ENCODE results near the gene MAL. TPM values are rescaled to one million over a fixed set of nuclear protein-coding genes. Genes with fewer than 3 reads are reported as not detected.
"Not testable (repeated sequence)": the region's sequence is repeated elsewhere in the genome, so short reads cannot be mapped to it uniquely, and the experiment has no call there.

The MAL gene
- total RNA-seq, 1 donor from 2014 or later: not detected

GRCh38 chr2:95034221-95034620 lies 8.7 kb downstream of the MAL start:
- no peak for TF ChIP-seq CTCF (IDR thresholded peaks at IDR 0.05)
- intact Hi-C loops (cut with DNase I): no loop called here
- Histone ChIP-seq H3K4me1 (no peaks in the 10 kb centered on the region), H3K4me3 (no peak overlapping the region), H3K36me3 (no peaks in the 10 kb centered on the region), H3K27ac (no peak overlapping the region), H3K27me3 (no peaks in the 10 kb centered on the region), H3K9me3 (no peaks in the 10 kb centered on the region)
- DNase-seq (ENCODE audit: low spot score in 2 of 2): no peak

GRCh38 chr2:95034818-95035217 lies 9.3 kb downstream of the MAL start:
- DNase-seq (ENCODE audit: low spot score in 2 of 2): no peak
- no peaks in the 10 kb centered on the region for H3K9me3 ChIP-seq
- intact Hi-C loops (cut with DNase I): no loop called here
- H3K4me3 ChIP-seq: no peak overlapping the region
- H3K27ac ChIP-seq: no peak overlapping the region
- H3K4me1 ChIP-seq: no peaks in the 10 kb centered on the region
- H3K36me3 ChIP-seq: no peaks in the 10 kb centered on the region
- no peak for TF ChIP-seq CTCF (IDR thresholded peaks at IDR 0.05)
- H3K27me3 ChIP-seq: no peaks in the 10 kb centered on the region

- Histone ChIP-seq H3K9me3 (no peaks in the 10 kb centered on the region), H3K4me3 (no peak overlapping the region), H3K4me1 (no peaks in the 10 kb centered on the region), H3K27ac (no peak overlapping the region), H3K27me3 (no peaks in the 10 kb centered on the region), H3K36me3 (no peaks in the 10 kb centered on the region)
- TF ChIP-seq CTCF (IDR thresholded peaks at IDR 0.05): no peak
- DNase-seq (ENCODE audit: low spot score in 2 of 2): no peak
- intact Hi-C loops (cut with DNase I): no loop called here
Observed at GRCh38 chr2:95036596-95037383, 11.3 kb downstream of the MAL start.

GRCh38 chr2:95037384-95037839 lies 11.9 kb downstream of the MAL start:
- H3K9me3 ChIP-seq: no peaks in the 10 kb centered on the region
- TF ChIP-seq CTCF (IDR thresholded peaks at IDR 0.05): no peak
- no peaks in the 10 kb centered on the region for H3K36me3 ChIP-seq
- H3K27me3 ChIP-seq: no peaks in the 10 kb centered on the region
- DNase-seq (ENCODE audit: low spot score in 2 of 2): no peak
- intact Hi-C loops (cut with DNase I): no loop called here
- no peak overlapping the region for H3K4me3 ChIP-seq
- no peaks in the 10 kb centered on the region for H3K4me1 ChIP-seq
- H3K27ac ChIP-seq: no peak overlapping the region

GRCh38 chr2:95037841-95038585 lies 12.5 kb downstream of the MAL start:
- H3K4me3 ChIP-seq; intact Hi-C loops (cut with DNase I); H3K36me3 ChIP-seq; H3K9me3 ChIP-seq; DNase-seq (ENCODE audit: low spot score in 2 of 2); H3K27me3 ChIP-seq; H3K27ac ChIP-seq; H3K4me1 ChIP-seq: not testable (repeated sequence)

GRCh38 chr2:95038635-95039298 lies 13.3 kb downstream of the MAL start:
- no peak overlapping the region for H3K4me3 ChIP-seq
- intact Hi-C loops (cut with DNase I): no loop called here
- DNase-seq (ENCODE audit: low spot score in 2 of 2): no peak
- no peaks in the 10 kb centered on the region for H3K4me1 ChIP-seq
- no peaks in the 10 kb centered on the region for H3K27me3 ChIP-seq
- H3K9me3 ChIP-seq: no peaks in the 10 kb centered on the region
- no peak overlapping the region for H3K27ac ChIP-seq
- TF ChIP-seq CTCF (IDR thresholded peaks at IDR 0.05): no peak
- no peaks in the 10 kb centered on the region for H3K36me3 ChIP-seq
